ENCODE measurements around the gene NUTF2. TPM values are rescaled to one million over a fixed set of nuclear protein-coding genes. Genes with fewer than 3 reads are reported as not detected.
A peak's percentile ranks its signal among the peaks of the same experiment; 100 is the strongest.

NUTF2 gene
- total RNA-seq, 1 experiment from 2014 or later = 145 TPM

DNA sequence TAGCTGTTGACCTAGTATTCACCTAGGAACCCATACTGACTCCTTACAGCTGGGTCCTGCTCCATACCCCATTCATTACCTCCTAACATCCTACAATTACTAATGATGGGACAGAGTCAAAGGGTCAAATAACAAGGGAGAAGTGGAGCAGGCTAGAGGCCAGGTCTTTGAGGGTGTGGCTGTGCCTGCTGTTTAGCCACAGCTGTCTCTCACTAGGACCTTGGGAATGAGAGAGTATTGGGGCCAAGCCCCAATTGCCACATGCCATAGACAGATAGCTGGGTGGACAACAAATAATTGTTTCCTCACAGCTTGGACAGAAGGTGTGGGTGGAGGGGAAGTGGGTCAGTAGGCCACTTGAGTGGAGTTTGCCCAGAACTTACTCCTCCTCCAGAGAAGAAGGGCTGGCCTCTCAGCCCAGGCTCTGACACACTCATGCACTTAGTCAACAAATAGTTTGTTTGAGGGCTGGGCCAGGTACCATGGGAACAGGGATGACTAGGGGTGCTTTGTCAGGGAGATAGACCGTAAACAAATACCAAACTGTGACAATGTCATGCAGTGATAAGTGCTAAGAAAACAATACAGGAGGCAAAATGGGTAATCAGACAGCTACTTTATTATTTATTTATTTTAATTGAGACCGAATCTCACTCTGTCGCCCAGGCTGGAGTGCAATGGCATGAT lies 11.0 kb downstream of the NUTF2 start:
- no peak for TF ChIP-seq YY1 (IDR thresholded peaks at IDR 0.05; ENCODE audit: extremely low read depth, insufficient replicate concordance, low read depth, low read length)
- no peak for TF ChIP-seq CTCF (IDR thresholded peaks at IDR 0.05 in 2 of 3, conservative IDR thresholded peaks at IDR 0.05 in 1 of 3; ENCODE audit: borderline replicate concordance in 1 of 3, insufficient read depth in 1 of 3, low read depth in 2 of 3, low read length in 2 of 3)
- TF ChIP-seq TCF7L2 (IDR thresholded peaks at IDR 0.05; ENCODE audit: borderline replicate concordance, extremely low read depth, insufficient read depth, insufficient read length) = no peak
- no peak for TF ChIP-seq POLR2AphosphoS5 (IDR thresholded peaks at IDR 0.05; ENCODE audit: low read depth, low read length)
- no peak for TF ChIP-seq CBX3 (IDR thresholded peaks at IDR 0.05; ENCODE audit: low read depth)
- no peak for TF ChIP-seq ZNF274 (IDR thresholded peaks at IDR 0.05; ENCODE audit: low read depth, low read length)
- TF ChIP-seq, protein P1, sequence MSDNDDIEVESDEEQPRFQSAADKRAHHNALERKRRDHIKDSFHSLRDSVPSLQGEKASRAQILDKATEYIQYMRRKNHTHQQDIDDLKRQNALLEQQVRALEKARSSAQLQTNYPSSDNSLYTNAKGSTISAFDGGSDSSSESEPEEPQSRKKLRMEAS (IDR thresholded peaks at IDR 0.05) = no peak
- TF ChIP-seq REST (IDR thresholded peaks at IDR 0.05; ENCODE audit: low read depth) = no peak
- no peak for TF ChIP-seq SP1 (IDR thresholded peaks at IDR 0.05; ENCODE audit: low read depth)
- TF ChIP-seq JUND (IDR thresholded peaks at IDR 0.05) = no peak; the same call in 1 of the 2 replicates
- TF ChIP-seq FOSL1 (IDR thresholded peaks at IDR 0.05; ENCODE audit: low read depth) = no peak
- TF ChIP-seq POLR2A (IDR thresholded peaks at IDR 0.05; ENCODE audit: borderline replicate concordance, extremely low read depth, insufficient read depth, insufficient read length) = no peak
- TF ChIP-seq SRF (IDR thresholded peaks at IDR 0.05; ENCODE audit: low read depth) = no peak
- no peak for TF ChIP-seq ZFX (IDR thresholded peaks at IDR 0.05)
- no peak for TF ChIP-seq EGR1 (IDR thresholded peaks at IDR 0.05; ENCODE audit: low read depth)
- TF ChIP-seq EZH2phosphoT487 (IDR thresholded peaks at IDR 0.05; ENCODE audit: borderline replicate concordance) = no peak
- TF ChIP-seq EZH2 (IDR thresholded peaks at IDR 0.05) = no peak
- TF ChIP-seq ATF3 (IDR thresholded peaks at IDR 0.05) = no peak
- no peak for TF ChIP-seq RAD21 (IDR thresholded peaks at IDR 0.05; ENCODE audit: low read depth)
- TF ChIP-seq SIN3A (IDR thresholded peaks at IDR 0.05; ENCODE audit: low read depth) = no peak
- H3K27ac ChIP-seq (ENCODE audit: low read depth, low read length) = no peak overlapping the region
- ChIA-PET POLR2A (no interaction called here), CTCF (no interaction called here), RAD21 (ENCODE audit: low non-redundant PET in 1 of 2, low total read pairs in 2 of 2, uncharacterized antibody in 2 of 2, unreplicated experiment in 2 of 2) (no interaction called here)
- H3K9me2 ChIP-seq (ENCODE audit: insufficient read depth) = no peaks in the 10 kb centered on the region
- H3K9me3 ChIP-seq (ENCODE audit: control insufficient read depth in 1 of 2, insufficient read depth in 1 of 2, low read depth in 1 of 2, low read length in 2 of 2) = no peaks in the 10 kb centered on the region
- intact Hi-C loops (cut with micrococcal nuclease) = no loop called here
- no peak overlapping the region for H3K9ac ChIP-seq (ENCODE audit: low read length)
- no peaks in the 10 kb centered on the region for H3K27me3 ChIP-seq (ENCODE audit: insufficient read depth, low read length)
- H4K20me1 ChIP-seq (ENCODE audit: insufficient read depth) = peaks cover 9% of the 10 kb centered on the region; the same call in 1 of the 2 replicates
- ATAC-seq (peak; percentile 67), DNase-seq (ENCODE audit: low read depth, low spot score) (no peak)
- peaks cover 0 to 17% of the 10 kb centered on the region in 2 experiments; a peak in 1 of 4 replicates for H3K36me3 ChIP-seq (ENCODE audit: control insufficient read depth in 1 of 2, insufficient read depth in 2 of 2, low read length in 2 of 2)
- no peak overlapping the region for H3K4me3 ChIP-seq (replicated peaks in 1 of 2; ENCODE audit: low read depth in 1 of 2, low read length in 2 of 2)
- H3K4me1 ChIP-seq (ENCODE audit: control insufficient read depth in 1 of 2, insufficient read depth in 2 of 2, low read length in 2 of 2) = peaks cover 14 to 54% of the 10 kb centered on the region in 2 experiments; a peak in 3 of 4 replicates
- H3K79me2 ChIP-seq (ENCODE audit: insufficient read depth, low read length) = peaks cover 98% of the 10 kb centered on the region
- peak overlapping the region; percentile 31 for H3K4me2 ChIP-seq (ENCODE audit: low read length)
- BruUV-seq (replicated peaks) = no TSS peak
- no peak overlapping the region for H2AFZ ChIP-seq (ENCODE audit: low read depth, low read length, poor library complexity, severe bottlenecking)
